Ishikawa (cell line): Measurements from ENCODE around the gene LOXL4.

Experiments
- CEBPB ChIP-seq: IDR thresholded peaks from 2 replicates; pipeline ENCODE4 v1.6.1; 2012
- CREB1 ChIP-seq: IDR thresholded peaks from 2 replicates; pipeline ENCODE4 v1.6.1; 2012; ENCODE audit warnings: low read depth
- EGR1 ChIP-seq: IDR thresholded peaks from 2 replicates; pipeline ENCODE4 v1.6.1; 2012
- EP300 ChIP-seq: IDR thresholded peaks from 2 replicates; pipeline ENCODE4 v1.6.1; 2012; ENCODE audit warnings: borderline replicate concordance
- MAX ChIP-seq: IDR thresholded peaks from 2 replicates; pipeline ENCODE4 v1.6.1; 2012
- NFIC ChIP-seq: IDR thresholded peaks from 2 replicates; pipeline ENCODE4 v1.6.1; 2012
- RAD21 ChIP-seq: IDR thresholded peaks from 2 replicates; pipeline ENCODE4 v1.6.1; 2012; ENCODE audit warnings: low read depth
- REST ChIP-seq: IDR thresholded peaks from 2 replicates; pipeline ENCODE4 v1.6.1; 2012; ENCODE audit warnings: low read depth, mild to moderate bottlenecking
- TAF1 ChIP-seq: IDR thresholded peaks from 2 replicates; pipeline ENCODE4 v1.6.1; 2012; ENCODE audit warnings: low read depth, mild to moderate bottlenecking
- TCF12 ChIP-seq: IDR thresholded peaks from 2 replicates; pipeline ENCODE4 v1.6.1; 2012; ENCODE audit warnings: low read depth
- TEAD4 ChIP-seq: IDR thresholded peaks from 2 replicates; pipeline ENCODE4 v1.6.1; 2012
- USF1 ChIP-seq: IDR thresholded peaks from 2 replicates; pipeline ENCODE4 v1.6.1; 2012
- YY1 ChIP-seq: IDR thresholded peaks from 2 replicates; pipeline ENCODE4 v1.6.1; 2012; ENCODE audit warnings: low read depth
- ZBTB7A ChIP-seq: IDR thresholded peaks from 2 replicates; pipeline ENCODE4 v1.6.1; 2012; ENCODE audit warnings: low read depth

GRCh38 chr10:98259606-98260315 lies 8.2 kb downstream of the LOXL4 start:
- no peak for TF ChIP-seq TAF1
- TF ChIP-seq CREB1, result no peak
- no peak for TF ChIP-seq REST
- TF ChIP-seq EGR1, result no peak
- TF ChIP-seq ZBTB7A, result no peak
- TF ChIP-seq EP300, result no peak
- no peak for TF ChIP-seq CEBPB
- TF ChIP-seq MAX, result no peak
- no peak for TF ChIP-seq NFIC
- no peak for TF ChIP-seq YY1
- no peak for TF ChIP-seq TEAD4
- no peak for TF ChIP-seq RAD21
- no peak for TF ChIP-seq USF1
- no peak for TF ChIP-seq TCF12
